ENCODE measurements around the gene SPATA32. TPM values are rescaled to one million over a fixed set of nuclear protein-coding genes. Genes with fewer than 3 reads are reported as not detected.

SPATA32 gene
- total RNA-seq, 1 donor from 2014 or later: not detected

DNA sequence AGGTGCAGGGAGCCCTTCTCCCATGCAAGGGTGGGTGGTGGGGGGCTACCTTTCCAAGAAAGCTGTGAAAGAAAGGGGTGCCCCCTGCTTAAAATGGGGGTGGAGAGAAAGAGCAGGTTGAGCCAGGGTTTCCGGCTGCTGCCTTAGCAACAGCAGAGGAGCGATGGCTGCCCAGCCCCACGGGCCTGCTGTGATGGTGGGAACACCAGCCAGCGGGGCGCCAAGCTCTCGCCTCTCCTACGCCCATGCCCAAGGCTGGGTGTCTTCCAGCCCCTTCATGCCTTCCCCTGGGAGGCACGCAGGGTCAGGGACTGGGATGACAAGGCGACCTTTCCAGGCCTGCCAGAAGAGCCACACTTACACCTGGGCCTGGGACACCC, 37.2 kb downstream of the SPATA32 start:
- intact Hi-C loops (cut with micrococcal nuclease): no loop called here
- ATAC-seq (no peak), DNase-seq (peak; percentile 37)

- intact Hi-C loops (cut with micrococcal nuclease): no loop called here
- DNase-seq (peak; percentile 24), ATAC-seq (no peak)
These were observed 38.1 kb downstream of the SPATA32 start for GRCh38 chr17:45223539-45224528.

- ATAC-seq (no peak), DNase-seq (peak; percentile 39)
- intact Hi-C loops (cut with micrococcal nuclease): no loop called here
These were observed 38.8 kb downstream of the SPATA32 start for GRCh38 chr17:45222996-45223538.

DNA sequence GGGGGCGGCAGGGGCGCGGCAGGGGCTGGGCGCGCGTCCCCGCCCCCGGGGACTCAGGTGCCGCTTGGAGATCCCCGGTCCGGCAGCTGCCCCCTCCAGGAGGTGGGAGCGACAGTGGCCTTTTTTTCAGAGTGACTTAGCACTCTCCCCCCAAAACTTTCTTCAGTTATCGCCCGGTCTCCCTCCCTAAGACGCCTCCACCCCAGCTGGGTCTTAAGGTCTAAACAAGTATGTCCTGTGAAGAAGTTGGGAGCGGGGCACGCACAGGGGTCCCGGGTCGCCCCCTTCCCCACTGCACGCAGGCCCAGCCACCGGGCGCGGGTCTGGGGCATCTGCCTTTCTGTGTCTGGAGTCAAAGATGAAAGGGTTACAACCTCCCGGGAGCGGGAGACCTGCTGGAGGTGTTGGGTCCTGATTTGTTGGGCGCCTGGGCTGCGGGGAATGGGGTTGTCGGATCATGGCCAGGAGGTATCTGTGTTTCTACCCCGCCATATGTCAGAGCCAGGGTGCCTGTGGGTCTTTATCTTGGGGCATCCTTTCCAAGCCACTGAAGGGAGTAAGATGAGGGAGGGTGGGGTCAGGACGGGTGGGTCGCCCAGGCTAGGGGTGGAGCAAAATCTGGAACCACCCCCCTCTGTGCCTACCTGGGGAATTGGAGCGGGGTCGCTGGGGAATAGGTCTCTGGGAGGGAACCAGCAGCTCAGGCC, 39.5 kb downstream of the SPATA32 start:
- intact Hi-C loops (cut with micrococcal nuclease): no loop called here
- DNase-seq: peak; percentile 45
- peak; percentile 3 for ATAC-seq

GRCh38 chr17:45222014-45222288, 39.9 kb downstream of the SPATA32 start:
- intact Hi-C loops (cut with micrococcal nuclease): no loop called here
- DNase-seq: peak; percentile 46

DNA sequence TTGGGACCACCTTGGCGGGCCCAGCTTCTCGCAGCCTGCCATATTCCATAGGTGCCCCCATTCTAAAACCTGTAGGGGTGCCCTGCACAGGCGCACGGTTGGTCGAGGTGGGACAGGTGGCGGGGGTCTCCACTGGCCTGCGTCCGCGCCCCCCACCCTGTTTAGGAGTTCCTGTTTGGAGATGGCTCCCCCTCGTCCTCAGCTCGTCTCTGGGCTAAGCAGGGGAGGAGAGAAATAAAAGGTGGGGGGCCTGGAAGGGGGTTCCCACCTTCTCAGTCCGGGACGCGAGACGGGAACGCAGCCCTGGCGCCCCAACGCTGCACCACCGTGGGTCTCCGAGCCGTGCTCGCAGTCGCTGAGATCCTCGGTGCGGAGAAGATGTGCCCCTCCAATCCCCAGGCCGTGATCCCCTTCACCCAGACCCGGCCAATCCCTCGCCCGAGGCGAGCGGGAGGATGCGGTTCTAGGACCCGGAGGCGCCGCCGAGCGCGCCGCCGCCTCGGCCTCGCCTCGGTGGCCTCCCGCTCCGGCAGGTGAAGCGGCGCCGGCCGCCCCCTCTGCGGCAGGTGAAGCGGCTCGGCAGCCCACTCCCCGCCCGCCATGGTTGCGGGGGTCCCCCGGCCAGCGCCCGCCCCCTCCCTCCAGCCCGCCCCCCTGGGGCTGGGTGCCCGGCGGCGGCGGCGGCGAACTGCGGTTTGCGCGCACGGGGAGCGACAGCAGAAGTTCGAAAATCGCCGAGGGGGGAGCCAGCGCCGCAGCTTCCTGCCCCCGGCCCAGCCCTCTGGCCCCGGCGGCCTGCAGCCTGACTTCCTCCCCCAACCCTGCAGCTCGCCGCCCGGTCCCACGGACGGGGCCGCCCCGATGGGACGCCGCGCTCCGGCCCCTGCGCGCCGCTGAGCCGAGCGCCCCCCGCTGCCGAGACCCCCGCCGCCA, 40.5 kb downstream of the SPATA32 start, which contains the start of gene FMNL1:
Gene FMNL1, plus strand, starts transcription at position 805 of the 933 bp plus-strand sequence. CDS start 240 bp downstream, outside the sequence.
- ATAC-seq (peak; percentile 22), DNase-seq (peak; percentile 80)

More at GRCh38 chr17:45222014-45222288, 39.9 kb downstream of the SPATA32 start:
- ATAC-seq: no peak

GRCh38 chr17:45220079-45220478, 41.8 kb downstream of the SPATA32 start:
- intact Hi-C loops (cut with micrococcal nuclease): no loop called here
- no peak for ATAC-seq
- peak; percentile 4 for DNase-seq

More for the DNA sequence above, 40.5 kb downstream of the SPATA32 start, which contains the start of gene FMNL1:
- intact Hi-C loops (cut with micrococcal nuclease): no loop called here

- DNase-seq (peak; percentile 92), ATAC-seq (peak; percentile 80)
- intact Hi-C loops (cut with micrococcal nuclease): loop anchor here (10.0 kb wide), 1 partner anchor 166 kb away; no protein-coding TSS in a partner anchor
These were observed 42.8 kb downstream of the SPATA32 start for GRCh38 chr17:45218895-45219661.

Other genes with a start within 250 kb of the SPATA32 start
- 25.6 TPM for gene DCAKD, start 210.5 kb downstream of the SPATA32 start, total RNA-seq
- 114 TPM for gene NMT1, start 200.8 kb downstream of the SPATA32 start, total RNA-seq
- 281 TPM for gene PLCD3, start 129.6 kb downstream of the SPATA32 start, total RNA-seq
- gene ACBD4, start 126.4 kb downstream of the SPATA32 start, total RNA-seq: 7.7 TPM
- 35.1 TPM for gene HEXIM1, start 113.6 kb downstream of the SPATA32 start, total RNA-seq
- gene HEXIM2, start 100.2 kb downstream of the SPATA32 start, total RNA-seq: 8.9 TPM
- gene FMNL1, start 40.2 kb downstream of the SPATA32 start, total RNA-seq: 14.0 TPM
- gene MAP3K14, start 54.9 kb upstream of the SPATA32 start, total RNA-seq: 16.6 TPM
- 37.3 TPM for gene ARHGAP27, start 170.8 kb upstream of the SPATA32 start, total RNA-seq
- 28.0 TPM for gene PLEKHM1, start 228.6 kb upstream of the SPATA32 start, total RNA-seq

Measured in left ventricle myocardium superior (tissue), 1 donor.